Panc1 (cell line): Measurements from ENCODE around the gene PBXIP1. TPM values are rescaled to one million over a fixed set of nuclear protein-coding genes. Genes with fewer than 3 reads are reported as not detected.

Experiments used
- ATAC-seq: fragments of 200-7000 bp; cut with Tn5 transposase; 2 replicates; pipeline ENCODE4 v1.9.1; 2020; ENCODE audit warnings: mild to moderate bottlenecking, moderate library complexity
- BruUV-seq: library from RNA; stranded (reverse); fragments of 400-500 nt; replicated peaks from 2 replicates; lab custom pipeline; 2021; lab: Mats Ljungman, UMichigan
- CTCF ChIA-PET: fragments of 300-600 bp; sonication (Branson Sonifier 250); formaldehyde crosslinking; loops from one replicate; lab custom pipeline; 2022; ENCODE audit warnings: antibody characterized with exemption; lab: Charles Lee
- POLR2A ChIA-PET: fragments of 300-600 bp; sonication (Branson Sonifier 250); formaldehyde crosslinking; loops from one replicate; lab custom pipeline; 2022; ENCODE audit warnings: antibody characterized with exemption; lab: Charles Lee
- DNase-seq: peaks from one replicate; pipeline ENCODE4 v3.0.0-alpha.2; 2010; ENCODE audit warnings: low read depth, low spot score
- H3K27ac ChIP-seq: 2 replicates; pipeline ENCODE4 v1.5.1; 2011; ENCODE audit warnings: mild to moderate bottlenecking, low read length, inconsistent platforms
- H3K27me3 ChIP-seq: fragments of 200-500 bp; sonication (Bioruptor generic); 2 replicates; pipeline ENCODE4 v1.6.0; 2014; ENCODE audit warnings: low read length, inconsistent platforms; ENCODE audit not compliant: control insufficient read depth, insufficient read depth
- H3K36me3 ChIP-seq: fragments of 200-500 bp; sonication (Bioruptor generic); 2 replicates; pipeline ENCODE4 v1.5.1; 2014; ENCODE audit warnings: inconsistent platforms, mild to moderate bottlenecking, low read length, moderate library complexity; ENCODE audit not compliant: control insufficient read depth, insufficient read depth
- H3K4me1 ChIP-seq: 2 replicates; pipeline ENCODE4 v1.5.1; 2011; ENCODE audit warnings: inconsistent platforms, mild to moderate bottlenecking, low read length, moderate library complexity; ENCODE audit not compliant: control insufficient read depth, insufficient read depth
- H3K4me3 ChIP-seq, 2 experiments: 2 replicates each; pipeline ENCODE4 v1.5.1; 2011 to 2012; ENCODE audit warnings: low read depth in 2 of 2, low read length in 2 of 2, mild to moderate bottlenecking in 2 of 2, inconsistent platforms in 1 of 2, moderate library complexity in 1 of 2
- H3K9me3 ChIP-seq: fragments of 200-500 bp; sonication (Bioruptor generic); 2 replicates; pipeline ENCODE4 v1.5.1; 2014; ENCODE audit warnings: low read depth, mild to moderate bottlenecking, inconsistent platforms, low read length, moderate library complexity; ENCODE audit not compliant: control insufficient read depth, insufficient read depth
- POLR2AphosphoS5 ChIP-seq: IDR thresholded peaks from 2 replicates; pipeline ENCODE4 v1.6.1; 2012; ENCODE audit warnings: mild to moderate bottlenecking, low read depth, low read length, moderate library complexity
- REST ChIP-seq, 2 experiments: IDR thresholded peaks; 2 replicates each; pipeline ENCODE4 v1.6.1; 2011 to 2012; ENCODE audit warnings: low read depth in 2 of 2, control low read depth in 1 of 2, low read length in 1 of 2, mild to moderate bottlenecking in 1 of 2, moderate library complexity in 1 of 2; ENCODE audit not compliant: insufficient read depth in 1 of 2
- SIN3A ChIP-seq: IDR thresholded peaks from 2 replicates; pipeline ENCODE4 v1.6.1; 2012; ENCODE audit warnings: low read depth, mild to moderate bottlenecking, low read length, moderate library complexity, borderline replicate concordance; ENCODE audit not compliant: insufficient read depth
- TCF7L2 ChIP-seq: IDR thresholded peaks from 2 replicates; pipeline ENCODE4 v1.6.1; 2011; ENCODE audit warnings: mild to moderate bottlenecking, low read depth, low read length, inconsistent platforms
- in situ Hi-C: cut with HindIII; loops from 2 replicates; pipeline ENCODE4 v1.10.0; 2016; ENCODE audit warnings: low sequenced_read_pairs, low pct_unique_long_range_greater_than_20kb
- intact Hi-C: fragments of 100-400 bp; cut with micrococcal nuclease; formaldehyde crosslinking; loops from one replicate; pipeline ENCODE4 v1.10.0; 2022; ENCODE audit not compliant: unreplicated experiment
- total RNA-seq: library from RNA; stranded (reverse); gene quantifications from one replicate; pipeline ENCODE4 v1.2.1, GENCODE V29; 2021; ENCODE audit not compliant: unreplicated experiment
- TF ChIP-seq, protein P1 (sequence below): fragments of 450-650 bp; IDR thresholded peaks from 2 replicates; pipeline ENCODE4 v1.5.1; 2017; ENCODE audit warnings: mild to moderate bottlenecking

PBXIP1 gene
- total RNA-seq, 1 experiment from 2014 or later, result 40.7 TPM

DNA sequence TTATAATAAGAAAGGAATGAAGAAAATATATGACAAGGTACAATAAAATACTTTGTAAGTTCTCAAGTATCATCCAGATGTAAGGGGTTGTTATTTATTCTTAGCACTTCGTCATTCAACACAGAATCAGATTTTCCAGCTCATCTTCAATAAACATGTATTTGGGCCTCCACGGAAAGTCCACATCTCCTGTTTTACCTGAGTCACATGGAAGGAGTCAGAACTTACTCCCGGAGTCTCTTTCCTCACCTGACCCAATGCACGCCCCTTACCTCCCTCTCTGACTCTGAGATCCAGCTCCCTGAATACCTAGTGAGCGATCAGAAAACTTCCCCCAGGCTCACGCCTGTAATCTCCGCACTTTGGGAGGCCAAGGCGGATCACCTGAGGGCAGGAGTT is 17.9 kb downstream of the PBXIP1 start:
- ChIA-PET CTCF (interaction anchor here (0.6 kb wide), 1 partner anchor 380 kb away, joined by 8 read pairs; the partner anchor contains the start of gene UBE2Q1), POLR2A (no interaction called here)
- no peak for TF ChIP-seq POLR2AphosphoS5
- TF ChIP-seq, protein P1, sequence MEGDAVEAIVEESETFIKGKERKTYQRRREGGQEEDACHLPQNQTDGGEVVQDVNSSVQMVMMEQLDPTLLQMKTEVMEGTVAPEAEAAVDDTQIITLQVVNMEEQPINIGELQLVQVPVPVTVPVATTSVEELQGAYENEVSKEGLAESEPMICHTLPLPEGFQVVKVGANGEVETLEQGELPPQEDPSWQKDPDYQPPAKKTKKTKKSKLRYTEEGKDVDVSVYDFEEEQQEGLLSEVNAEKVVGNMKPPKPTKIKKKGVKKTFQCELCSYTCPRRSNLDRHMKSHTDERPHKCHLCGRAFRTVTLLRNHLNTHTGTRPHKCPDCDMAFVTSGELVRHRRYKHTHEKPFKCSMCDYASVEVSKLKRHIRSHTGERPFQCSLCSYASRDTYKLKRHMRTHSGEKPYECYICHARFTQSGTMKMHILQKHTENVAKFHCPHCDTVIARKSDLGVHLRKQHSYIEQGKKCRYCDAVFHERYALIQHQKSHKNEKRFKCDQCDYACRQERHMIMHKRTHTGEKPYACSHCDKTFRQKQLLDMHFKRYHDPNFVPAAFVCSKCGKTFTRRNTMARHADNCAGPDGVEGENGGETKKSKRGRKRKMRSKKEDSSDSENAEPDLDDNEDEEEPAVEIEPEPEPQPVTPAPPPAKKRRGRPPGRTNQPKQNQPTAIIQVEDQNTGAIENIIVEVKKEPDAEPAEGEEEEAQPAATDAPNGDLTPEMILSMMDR, result no peak
- TF ChIP-seq TCF7L2, result no peak
- TF ChIP-seq REST (IDR thresholded peaks at IDR 0.05; ENCODE audit: insufficient read depth in 1 of 2, low read depth in 2 of 2, low read length in 1 of 2), result no peak
- ATAC-seq, result no peak
- Histone ChIP-seq H3K36me3 (no peaks in the 10 kb centered on the region), H3K4me1 (peaks cover 11% of the 10 kb centered on the region), H3K9me3 (no peaks in the 10 kb centered on the region), H3K4me3 (peak overlapping the region; percentile 68 to 94), H3K27me3 (no peaks in the 10 kb centered on the region), H3K27ac (peak overlapping the region; percentile 97)
- intact Hi-C loops, result loop anchor here (2.0 to 5.0 kb wide), 2 partner anchors 59 to 456 kb away; no protein-coding TSS in a partner anchor
- in situ Hi-C loops, result no loop called here
- DNase-seq, result no peak
- BruUV-seq, result no TSS peak

DNA sequence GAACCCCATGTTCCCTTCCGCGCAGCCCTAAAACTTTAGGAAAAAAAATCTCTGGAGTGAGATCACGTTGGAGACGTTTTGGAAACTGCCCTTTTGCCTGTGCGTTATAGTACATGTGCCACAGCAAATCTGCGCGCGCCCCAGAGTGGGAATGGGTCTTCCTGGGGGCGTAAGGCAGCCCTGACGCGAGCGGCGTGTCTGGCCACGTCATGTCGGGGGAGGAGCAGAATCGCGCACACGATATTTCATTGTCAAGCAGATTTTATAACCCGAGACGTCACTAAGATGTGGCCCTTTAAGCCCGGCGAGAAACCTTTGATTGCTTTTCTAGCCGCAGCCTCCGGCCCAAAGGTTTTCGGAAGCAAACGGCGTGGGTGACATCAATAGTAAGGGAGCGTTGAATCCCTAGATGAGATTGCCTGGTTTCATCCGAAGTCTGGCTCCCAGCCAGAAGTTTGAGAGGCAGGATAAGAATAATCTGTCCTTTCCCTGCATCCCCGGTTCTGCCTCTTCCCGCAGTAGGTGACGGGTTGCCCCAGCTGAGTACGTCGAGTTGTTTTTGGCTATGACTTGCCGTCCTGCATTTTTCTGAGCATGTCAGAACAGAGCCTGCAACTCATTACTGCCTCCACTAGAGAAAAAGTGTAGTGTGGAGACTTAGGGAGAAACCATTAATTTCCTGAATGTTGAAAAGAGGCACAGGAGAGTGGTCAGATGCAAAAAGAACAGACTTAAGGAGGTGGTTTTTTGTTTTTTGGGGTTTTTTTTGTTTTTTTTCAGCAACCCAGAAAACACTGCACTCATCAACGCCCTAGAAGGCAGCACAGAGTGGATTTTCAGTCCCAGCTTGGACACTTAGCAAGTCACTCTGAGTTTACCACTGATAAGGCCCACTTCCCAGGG is 18.6 kb downstream of the PBXIP1 start:
- intact Hi-C loops, result loop anchor here (2.0 to 5.0 kb wide), 2 partner anchors 59 to 455 kb away; no protein-coding TSS in a partner anchor
- peaks cover 11% of the 10 kb centered on the region for H3K4me1 ChIP-seq
- H3K27ac ChIP-seq, result peak overlapping the region; percentile 97
- in situ Hi-C loops, result no loop called here
- POLR2A ChIA-PET, result interaction anchor here (1.0 to 1.5 kb wide), 2 partner anchors 18 to 33 kb away, joined by 3 to 5 read pairs; partner anchors contain the start of genes PBXIP1 and SHC1
- no peaks in the 10 kb centered on the region for H3K36me3 ChIP-seq
- TF ChIP-seq, protein P1, result peak; percentile 29; the same call in 1 of the 2 replicates
- TF ChIP-seq POLR2AphosphoS5 (peak; percentile 54; the same call in 1 of the 2 replicates), REST (IDR thresholded peaks at IDR 0.05; ENCODE audit: insufficient read depth in 1 of 2, low read depth in 2 of 2, low read length in 1 of 2) (no peak), SIN3A (0 out of 2 replicates have a peak, but pooled peaks have one; percentile 81), TCF7L2 (peak; percentile 55; the same call in 1 of the 2 replicates)
- ATAC-seq (peak; percentile 90), DNase-seq (peak; percentile 84)
- CTCF ChIA-PET, result interaction anchor here (0.6 kb wide), 1 partner anchor 379 kb away, joined by 8 read pairs; the partner anchor contains the start of gene UBE2Q1
- peak overlapping the region; percentile 68 to 94 for H3K4me3 ChIP-seq
- H3K9me3 ChIP-seq, result no peaks in the 10 kb centered on the region
- no peaks in the 10 kb centered on the region for H3K27me3 ChIP-seq
- BruUV-seq, result TSS peak; percentile 97
